T-cell (primary cell): ENCODE data around the gene TBCE. TPM values are rescaled to one million over a fixed set of nuclear protein-coding genes. Genes with fewer than 3 reads are reported as not detected.
"Not testable (repeated sequence)": the region's sequence is repeated elsewhere in the genome, so short reads cannot be mapped to it uniquely, and the experiment has no call there.

Experiments
- ATAC-seq, 4 experiments: fragments of 200-7000 bp in 3 of 4; fragments of 150-1000 bp in 1 of 4; cut with Tn5 transposase; replicated peaks in 1 of 4; 1 replicate in 3 of 4; 2 replicates in 1 of 4; pipeline ENCODE4 v1.10.0; 2021; ENCODE audit warnings: moderate library complexity in 3 of 4, mild to moderate bottlenecking in 2 of 4, moderate number of reproducible peaks in 1 of 4
- CTCF ChIA-PET, 2 donors: fragments of 300-600 bp; sonication (Branson Sonifier 250); formaldehyde crosslinking; loops; one replicate each; lab custom pipeline; 2022; ENCODE audit warnings: antibody characterized with exemption in 2 of 2; lab: Charles Lee
- POLR2A ChIA-PET, 2 donors: fragments of 300-600 bp; sonication (Branson Sonifier 250); formaldehyde crosslinking; loops; one replicate each; lab custom pipeline; 2022; ENCODE audit warnings: antibody characterized with exemption in 2 of 2; lab: Charles Lee
- DNase-seq, 35 experiments: peaks; one replicate each; pipeline versions ENCODE4 v3.0.0 to v3.0.0-alpha.2; 2013 to 2023
- H3K27ac ChIP-seq: one replicate; pipeline ENCODE4 v1.5.1; 2013; ENCODE audit warnings: low read length
- H3K27me3 ChIP-seq, 2 experiments: replicated peaks in 1 of 2; 1 replicate in 1 of 2; 2 replicates in 1 of 2; pipeline versions ENCODE4 v1.6.1 to v1.7.0; 2013; ENCODE audit warnings: low read length in 1 of 2, mixed read lengths in 1 of 2; ENCODE audit not compliant: control insufficient read depth in 2 of 2, insufficient read depth in 2 of 2; ENCODE audit errors: extremely low read depth in 1 of 2
- H3K36me3 ChIP-seq, 2 donors: 1 replicate in 1 of 2; 2 replicates in 1 of 2; pipeline versions ENCODE4 v1.6.1 to v1.7.0; 2013; ENCODE audit warnings: low read length in 1 of 2; ENCODE audit not compliant: control insufficient read depth in 2 of 2, insufficient read depth in 1 of 2; ENCODE audit errors: extremely low read depth in 1 of 2
- H3K4me1 ChIP-seq, 2 experiments: 1 replicate in 1 of 2; 2 replicates in 1 of 2; pipeline versions ENCODE4 v1.6.1 to v1.7.0; 2013; ENCODE audit warnings: low read length in 2 of 2, mixed read lengths in 1 of 2; ENCODE audit not compliant: insufficient read depth in 2 of 2, control insufficient read depth in 1 of 2; ENCODE audit errors: extremely low read depth in 1 of 2
- H3K4me3 ChIP-seq, 2 donors: 1 replicate in 1 of 2; 2 replicates in 1 of 2; pipeline versions ENCODE4 v1.5.1 to v1.7.0; 2013; ENCODE audit warnings: mild to moderate bottlenecking in 2 of 2, low read length in 1 of 2, moderate library complexity in 1 of 2; ENCODE audit not compliant: control insufficient read depth in 1 of 2; ENCODE audit errors: extremely low read depth in 1 of 2
- H3K9me3 ChIP-seq: 2 replicates; pipeline ENCODE4 v1.7.0; 2013
- H3K27ac Mint-ChIP-seq, 2 donors: one replicate each; pipeline ENCODE4 v1.8.0; 2020 to 2021; ENCODE audit warnings: mild to moderate bottlenecking in 2 of 2, mixed read lengths in 2 of 2
- H3K27me3 Mint-ChIP-seq, 2 donors: one replicate each; pipeline ENCODE4 v1.8.0; 2021 to 2022; ENCODE audit warnings: mixed read lengths in 2 of 2
- H3K36me3 Mint-ChIP-seq: one replicate; pipeline ENCODE4 v1.8.0; 2021; ENCODE audit warnings: mixed read lengths
- H3K4me1 Mint-ChIP-seq, 3 donors: one replicate each; pipeline ENCODE4 v1.8.0; 2020 to 2022; ENCODE audit warnings: mixed read lengths in 3 of 3, mild to moderate bottlenecking in 1 of 3
- H3K4me3 Mint-ChIP-seq, 3 donors: one replicate each; pipeline ENCODE4 v1.8.0; 2020 to 2022; ENCODE audit warnings: mild to moderate bottlenecking in 3 of 3, mixed read lengths in 3 of 3, moderate library complexity in 3 of 3
- H3K9me3 Mint-ChIP-seq, 3 donors: one replicate each; pipeline ENCODE4 v1.8.0; 2020 to 2022; ENCODE audit warnings: mixed read lengths in 3 of 3
- WGBS: methylation state at CpG from one replicate; pipeline ENCODE4 v1.1.5; 2013; ENCODE audit warnings: missing lambda C conversion rate; ENCODE audit not compliant: insufficient coverage; 5-methylcytosine and 5-hydroxymethylcytosine counted together
- total RNA-seq, 35 experiments: library from RNA in 6 of 35; stranded (reverse) in 6 of 35; fragments of 120-200 nt in 1 of 35; gene quantifications; one replicate each; pipeline versions ENCODE4 v1.2.1 to v1.2.4 and lab custom pipeline; 2013 to 2026

The TBCE gene
- total RNA-seq, 5 donors from 2014 or later (not counting 1 experiment from before 2014, with no cell fraction given), result 15.6 to 21.5 (median 18.6) TPM

DNA sequence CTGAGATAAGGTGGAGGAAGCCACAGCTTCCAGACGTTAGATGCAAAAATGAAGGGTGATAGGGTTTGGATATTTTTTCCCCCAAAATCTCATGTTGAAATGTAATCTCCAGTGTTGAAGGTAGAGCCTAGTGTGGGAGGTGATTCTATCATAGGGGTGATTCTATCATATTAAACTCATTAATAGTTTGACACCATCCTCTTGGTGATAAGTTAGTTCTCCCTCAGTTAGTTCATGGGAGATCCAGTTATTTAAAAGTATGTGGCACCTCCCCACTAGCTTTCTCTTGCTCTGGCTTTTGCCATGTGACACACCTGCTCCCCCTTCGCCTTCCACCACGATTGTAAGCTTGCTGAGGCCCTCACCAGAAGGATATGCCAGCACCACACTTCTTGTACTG, 8.3 kb upstream of the TBCE start:
- no peak overlapping the region for H3K27ac Mint-ChIP-seq
- H3K27ac ChIP-seq, result no peak overlapping the region
- H3K27me3 Mint-ChIP-seq, result no peaks in the 10 kb centered on the region
- H3K9me3 ChIP-seq, result no peaks in the 10 kb centered on the region
- no CpG with 5 or more reads among the region's 3 CpGs for WGBS
- H3K9me3 Mint-ChIP-seq, result no peaks in the 10 kb centered on the region
- POLR2A ChIA-PET, result interaction anchor here in 1 of 2 donors (0.7 kb wide), 1 partner anchor 14 kb away, joined by 6 read pairs; no protein-coding TSS in a partner anchor
- no peak overlapping the region for H3K4me3 ChIP-seq
- no peak for ATAC-seq
- no peaks in the 10 kb centered on the region for H3K36me3 Mint-ChIP-seq
- peaks cover 0 to 2% (median 0%) of the 10 kb centered on the region in 3 donors for H3K4me1 Mint-ChIP-seq
- H3K4me1 ChIP-seq, result no peaks in the 10 kb centered on the region
- H3K4me3 Mint-ChIP-seq, result no peak overlapping the region
- peaks cover 0 to 3% of the 10 kb centered on the region in 2 experiments for H3K27me3 ChIP-seq
- no peaks in the 10 kb centered on the region for H3K36me3 ChIP-seq
- CTCF ChIA-PET, result no interaction called here
- no peak for DNase-seq

DNA sequence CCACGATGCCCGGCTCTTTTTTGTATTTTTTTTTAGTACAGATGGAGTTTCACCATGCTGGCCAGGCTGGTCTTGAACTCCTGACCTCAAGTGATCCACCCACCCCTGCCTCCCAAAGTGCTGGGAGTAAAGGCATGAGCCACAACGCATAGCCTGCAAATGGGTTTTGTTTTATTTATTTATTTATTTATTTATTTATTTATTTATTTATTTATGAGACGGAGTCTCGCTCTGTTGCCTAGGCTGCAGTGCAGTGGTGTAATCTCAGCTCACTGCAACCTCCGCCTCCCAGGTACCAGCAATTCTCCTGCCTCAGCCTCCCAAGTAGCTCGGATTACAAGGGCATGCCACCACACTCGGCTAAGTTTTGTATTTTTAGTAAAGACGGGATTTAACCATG, 3.0 kb upstream of the TBCE start:
- CTCF ChIA-PET, ATAC-seq, H3K27ac Mint-ChIP-seq, POLR2A ChIA-PET, H3K4me3 ChIP-seq, H3K36me3 Mint-ChIP-seq, H3K27me3 Mint-ChIP-seq, H3K27me3 ChIP-seq, H3K9me3 Mint-ChIP-seq, H3K4me3 Mint-ChIP-seq, H3K36me3 ChIP-seq, DNase-seq, H3K9me3 ChIP-seq, H3K27ac ChIP-seq: not testable (repeated sequence)
- H3K4me1 Mint-ChIP-seq, result peaks cover 29 to 33% (median 30%) of the 10 kb centered on the region in 3 donors
- 100% methylated on average over 2 of the region's 9 CpGs for WGBS
- peaks cover 4 to 10% of the 10 kb centered on the region in 2 experiments for H3K4me1 ChIP-seq

DNA sequence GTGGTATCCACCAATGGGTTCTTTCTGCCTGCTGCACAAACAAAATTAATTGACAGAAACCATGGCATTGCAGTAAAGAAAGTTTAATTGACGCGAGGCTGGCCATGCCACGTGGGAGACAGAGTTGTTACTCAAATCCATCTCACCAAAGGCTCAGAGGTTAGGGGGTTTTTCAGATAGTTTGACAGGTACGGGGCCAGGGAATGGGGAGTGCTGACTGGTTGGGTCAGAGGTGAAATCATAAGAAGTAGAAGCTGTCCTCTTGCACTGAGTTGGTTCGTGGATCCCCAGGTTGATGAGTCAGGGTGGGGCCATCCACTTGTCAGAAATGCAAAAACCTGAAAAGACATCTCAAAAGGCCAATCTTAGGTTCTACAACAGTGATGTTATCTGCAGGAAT, 941 bp upstream of the TBCE start:
- peaks cover 33 to 39% (median 34%) of the 10 kb centered on the region in 3 donors for H3K4me1 Mint-ChIP-seq
- CTCF ChIA-PET, result no interaction called here
- ATAC-seq (no peak), DNase-seq (peak in 2 of 35 experiments; percentile 1 to 12)
- H3K27ac Mint-ChIP-seq, result peak overlapping the region; percentile 89 to 94
- POLR2A ChIA-PET, result no interaction called here
- H3K36me3 Mint-ChIP-seq, result no peaks in the 10 kb centered on the region
- Histone ChIP-seq H3K27me3 (no peaks in the 10 kb centered on the region), H3K4me3 (no peak overlapping the region), H3K9me3 (no peaks in the 10 kb centered on the region), H3K4me1 (peaks cover 4 to 10% of the 10 kb centered on the region in 2 experiments), H3K36me3 (no peaks in the 10 kb centered on the region), H3K27ac (peak overlapping the region; percentile 64)
- 100% methylated on average over 1 of the region's 5 CpGs for WGBS
- no peaks in the 10 kb centered on the region for H3K27me3 Mint-ChIP-seq
- H3K4me3 Mint-ChIP-seq, result peak overlapping the region; percentile 97 to 99 (median 99)
- H3K9me3 Mint-ChIP-seq, result no peaks in the 10 kb centered on the region

DNA sequence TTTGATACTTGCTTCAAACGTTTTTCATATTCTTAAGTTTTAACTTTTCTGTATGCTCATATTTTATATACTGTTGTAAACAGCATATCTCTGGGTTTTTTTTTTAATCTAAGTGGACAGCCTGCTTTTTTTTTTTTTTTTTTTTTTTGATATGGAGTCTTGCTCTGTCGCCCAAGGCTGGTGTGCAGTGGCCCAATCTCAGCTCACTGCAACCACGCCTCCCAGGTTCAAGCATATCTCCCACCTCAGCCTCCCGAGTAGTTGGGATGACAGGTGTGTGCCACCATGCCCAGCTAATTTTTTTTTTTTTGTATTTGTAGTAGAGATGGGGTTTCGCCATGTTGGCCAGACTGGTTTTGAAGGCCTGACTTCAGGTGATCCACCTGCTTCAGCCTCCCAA, 1.2 kb downstream of the TBCE start:
- Histone ChIP-seq H3K9me3 (no peaks in the 10 kb centered on the region), H3K4me3 (peak overlapping the region in 1 of 2 donors; percentile 29), H3K4me1 (peaks cover 4 to 10% of the 10 kb centered on the region in 2 experiments), H3K27me3 (no peaks in the 10 kb centered on the region), H3K36me3 (no peaks in the 10 kb centered on the region), H3K27ac (no peak overlapping the region)
- Mint-ChIP-seq H3K36me3 (peaks cover 5% of the 10 kb centered on the region), H3K9me3 (no peaks in the 10 kb centered on the region), H3K4me1 (peaks cover 35 to 43% (median 36%) of the 10 kb centered on the region in 3 donors), H3K27ac (peak overlapping the region in 1 of 2 donors; percentile 94), H3K4me3 (peak overlapping the region; percentile 97 to 99 (median 99)), H3K27me3 (no peaks in the 10 kb centered on the region)
- POLR2A ChIA-PET, result no interaction called here
- CTCF ChIA-PET, result no interaction called here
- WGBS, result no CpG with 5 or more reads among the region's 5 CpGs
- DNase-seq (no peak), ATAC-seq (no peak)

DNA sequence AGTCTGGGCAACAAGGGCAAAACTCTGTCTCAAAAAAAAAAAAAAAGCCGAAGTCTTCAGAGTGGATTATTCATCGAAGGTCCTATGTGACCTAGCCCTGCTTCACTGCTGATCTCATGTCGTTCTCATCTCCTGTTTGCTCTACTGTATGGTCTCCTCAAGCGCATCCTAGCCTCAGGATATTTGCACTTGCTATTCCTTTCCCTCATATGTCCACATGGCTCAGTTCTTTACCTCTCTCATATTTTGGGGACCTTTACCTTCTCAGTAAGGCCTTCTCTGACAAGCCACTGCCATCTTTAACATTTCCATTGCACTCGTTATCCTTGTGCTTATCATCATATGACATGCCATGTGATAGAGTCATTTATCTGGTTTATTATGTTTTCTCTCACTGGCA, 2.6 kb downstream of the TBCE start:
- Mint-ChIP-seq H3K27ac (no peak overlapping the region), H3K9me3 (no peaks in the 10 kb centered on the region), H3K36me3 (peaks cover 5% of the 10 kb centered on the region), H3K4me3 (peak overlapping the region in 2 of 3 donors; percentile 4 to 17), H3K27me3 (no peaks in the 10 kb centered on the region), H3K4me1 (peaks cover 35 to 48% (median 36%) of the 10 kb centered on the region in 3 donors)
- H3K27me3 ChIP-seq, result no peaks in the 10 kb centered on the region
- ChIA-PET CTCF (no interaction called here), POLR2A (no interaction called here)
- no peaks in the 10 kb centered on the region for H3K9me3 ChIP-seq
- no peak overlapping the region for H3K27ac ChIP-seq
- ATAC-seq (no peak), DNase-seq (no peak)
- H3K4me1 ChIP-seq, result peaks cover 4 to 10% of the 10 kb centered on the region in 2 experiments
- no peak overlapping the region for H3K4me3 ChIP-seq
- no peaks in the 10 kb centered on the region for H3K36me3 ChIP-seq
- WGBS, result 100% methylated on average over 3 of the region's 5 CpGs

DNA sequence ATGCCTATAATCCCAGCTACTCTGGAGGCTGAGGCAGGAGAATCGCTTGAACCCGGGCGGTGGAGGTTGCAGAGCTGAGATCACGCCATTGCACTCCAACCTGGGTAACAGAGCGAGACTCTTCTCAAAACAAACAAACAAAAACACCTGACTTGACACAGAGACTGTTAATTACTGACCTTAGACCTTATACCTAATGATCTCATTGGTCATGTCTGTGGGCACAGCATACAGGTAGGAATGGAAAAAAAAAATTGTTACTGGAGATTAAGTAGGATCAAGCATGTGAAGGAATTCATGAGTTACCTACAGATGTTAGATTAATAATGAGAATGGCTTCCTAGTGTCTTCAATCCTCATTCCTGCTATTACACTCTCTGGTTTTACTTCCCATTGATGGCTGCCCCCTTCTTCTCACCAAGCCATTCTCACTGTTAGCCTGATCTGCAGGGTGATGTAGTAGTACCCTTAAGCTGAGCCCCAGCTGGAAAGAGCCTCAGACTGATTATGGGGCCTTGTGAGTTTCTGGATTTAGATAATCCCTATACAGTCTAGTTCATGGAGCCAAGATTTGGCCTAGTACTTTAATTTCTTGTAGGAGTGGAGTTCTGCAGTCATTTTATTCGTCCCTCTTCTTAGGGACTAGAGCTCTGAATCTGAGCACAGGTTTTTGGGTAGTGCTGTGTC, 8.8 kb downstream of the TBCE start:
- peak overlapping the region in 1 of 2 donors; percentile 5 for H3K27ac Mint-ChIP-seq

More for the DNA sequence above, 8.8 kb downstream of the TBCE start:
- DNase-seq (no peak), ATAC-seq (no peak)
- Histone ChIP-seq H3K4me1 (no peaks in the 10 kb centered on the region), H3K27me3 (no peaks in the 10 kb centered on the region), H3K4me3 (no peak overlapping the region), H3K27ac (no peak overlapping the region), H3K36me3 (peaks cover 0 to 12% of the 10 kb centered on the region in 2 donors), H3K9me3 (no peaks in the 10 kb centered on the region)
- ChIA-PET CTCF (no interaction called here), POLR2A (no interaction called here)
- Mint-ChIP-seq H3K36me3 (peaks cover 28% of the 10 kb centered on the region), H3K9me3 (no peaks in the 10 kb centered on the region), H3K27me3 (no peaks in the 10 kb centered on the region), H3K4me3 (no peak overlapping the region), H3K4me1 (peaks cover 15 to 17% (median 16%) of the 10 kb centered on the region in 3 donors)
- WGBS, result 100% methylated on average over 3 of the region's 6 CpGs
